NCI-H1092 treated with DMSO at 0.1 percent for 48 hours (cell line): ENCODE data around the gene MTFR2.

Source experiments
- DNase-seq: peaks from one replicate; lab custom pipeline; 2025; lab: John Stamatoyannopoulos, UW

MTFR2 gene

DNA sequence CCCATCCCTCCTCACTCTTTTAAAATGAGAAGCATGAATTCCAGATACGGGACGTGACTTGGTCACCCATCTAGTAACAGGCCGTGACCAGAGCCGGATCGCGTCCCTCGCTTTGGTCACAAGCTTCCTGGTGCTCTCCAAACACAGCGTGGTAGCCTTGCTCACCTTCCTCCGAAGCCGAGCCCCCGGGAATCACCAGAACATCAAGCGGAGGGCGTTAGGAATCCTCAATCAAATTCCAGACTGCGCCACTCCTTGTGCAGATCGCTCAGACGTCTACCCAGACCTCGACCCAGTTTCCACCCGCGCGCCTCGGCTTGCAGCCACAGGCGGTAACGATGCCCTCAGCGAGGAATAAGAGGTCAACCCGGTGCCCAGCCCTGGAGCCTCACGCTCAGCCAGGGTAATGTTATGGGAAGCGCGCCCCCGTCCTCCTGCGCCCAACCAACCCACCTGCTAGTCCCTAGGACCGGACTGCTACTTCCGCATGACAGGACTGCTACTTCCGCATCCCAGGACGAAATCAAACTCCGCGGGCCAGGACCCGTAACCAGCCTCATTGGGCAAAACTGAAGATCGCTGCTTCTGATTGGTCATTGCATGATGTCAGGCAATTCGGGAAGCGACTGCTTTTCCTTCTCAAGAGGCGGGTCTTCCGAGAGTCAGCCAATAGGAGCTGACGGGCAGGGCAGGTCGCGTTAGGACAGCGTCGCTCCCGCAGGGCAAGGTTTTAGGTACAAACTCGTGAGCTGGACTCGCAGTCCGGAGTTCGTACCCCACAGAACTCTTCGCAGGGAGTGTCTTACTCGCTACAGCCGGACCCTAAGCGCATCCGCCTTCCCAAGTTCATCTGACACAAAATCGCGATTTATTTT, at the start of gene MTFR2:
Gene MTFR2 (minus strand): TSS at position 501 of the 875 bp plus-strand sequence. CDS start 1,212 bp downstream, outside the sequence.
- DNase-seq: peak; percentile 96

DNA sequence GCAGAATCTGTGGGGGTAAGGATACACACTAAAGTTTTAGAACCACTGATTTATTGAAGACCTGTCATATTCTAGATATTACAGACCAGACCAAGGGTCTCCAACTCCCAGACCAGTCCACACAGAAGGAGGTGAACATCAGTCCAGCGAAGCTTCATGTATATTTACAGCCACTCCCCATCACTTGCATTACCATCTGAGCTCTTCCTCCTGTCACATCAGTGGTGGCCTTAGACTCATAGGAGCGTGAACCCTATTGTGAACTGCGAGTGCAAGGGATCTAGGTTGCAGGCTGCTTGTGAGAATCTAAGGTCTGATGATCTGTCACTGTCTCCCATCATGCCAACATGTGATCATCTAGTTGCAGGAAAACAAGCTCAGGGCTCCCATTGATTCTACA, 44.5 kb upstream of the MTFR2 start:
- no peak for DNase-seq

DNA sequence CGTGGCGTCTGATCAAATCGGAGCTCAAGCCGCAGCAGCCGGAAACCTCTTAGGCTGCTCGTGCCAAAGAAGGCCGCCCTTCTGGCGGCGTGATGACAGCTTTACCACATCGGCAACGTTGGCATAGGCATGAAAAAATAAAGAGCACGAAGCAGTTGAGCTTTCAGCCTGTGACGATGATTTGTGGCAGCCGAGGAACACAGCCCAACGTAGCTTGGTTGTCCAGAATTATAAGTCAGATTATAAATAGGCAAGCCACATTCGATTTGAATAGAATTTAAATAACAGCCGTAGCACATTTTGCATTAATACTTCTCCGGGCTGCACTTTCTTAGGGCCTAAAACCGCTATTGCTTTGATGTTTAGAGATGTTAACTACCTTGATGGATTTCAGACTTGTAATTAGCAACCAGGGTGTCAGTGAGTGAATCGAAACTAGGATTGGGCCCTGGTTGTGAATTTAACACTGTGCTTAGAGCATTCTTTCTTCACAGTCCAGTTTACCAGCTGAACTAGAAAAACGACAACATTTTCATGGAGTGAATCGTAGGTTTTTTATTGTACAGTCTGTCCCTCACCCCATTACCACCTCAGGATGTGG, 40.4 kb upstream of the MTFR2 start:
- peak; percentile 74 for DNase-seq

DNA sequence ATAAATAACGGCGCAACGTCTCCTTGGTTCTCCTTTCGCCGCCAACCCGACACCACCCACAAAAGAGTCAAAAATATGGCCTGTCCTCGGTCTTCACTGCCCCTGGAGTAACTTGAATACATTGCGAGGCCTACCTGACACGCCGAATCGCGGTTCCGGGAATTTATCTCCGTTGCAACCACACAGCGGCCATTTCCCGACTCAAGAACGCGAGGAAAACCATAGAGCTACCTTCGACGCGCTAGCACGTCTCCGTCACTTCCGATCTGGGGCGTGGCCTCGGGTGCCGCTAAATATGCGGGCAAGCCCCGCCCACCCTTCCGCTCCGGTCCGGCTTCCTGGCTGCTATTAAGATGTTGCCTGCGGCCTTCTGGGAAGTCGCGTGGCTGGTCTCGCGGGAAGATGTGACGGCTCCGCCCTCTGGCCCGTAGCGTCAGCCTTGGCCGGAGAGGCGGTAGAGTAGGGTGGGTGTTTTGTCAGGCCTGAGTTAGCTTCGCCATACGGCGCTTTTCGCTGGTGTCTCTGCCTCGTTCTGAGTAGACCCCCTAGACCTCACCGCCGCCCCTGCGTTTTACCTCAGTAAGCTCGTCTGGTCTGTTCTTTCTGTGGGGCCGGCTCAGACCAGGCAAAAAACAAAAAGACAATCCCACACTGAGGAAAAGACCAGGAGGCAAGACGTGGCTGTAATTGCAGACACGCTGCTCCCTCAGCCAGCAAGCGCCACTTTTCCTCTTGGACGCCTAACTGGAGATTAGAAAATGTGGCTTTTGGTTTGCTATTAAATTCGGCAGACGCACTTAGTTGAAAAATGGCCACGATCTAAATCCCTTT, 39.7 kb upstream of the MTFR2 start, which contains the start of gene BCLAF1:
Gene BCLAF1 (minus strand): TSS at position 268 of the 831 bp plus-strand sequence. CDS start 9,980 bp downstream, outside the sequence.
- DNase-seq: peak; percentile 98

DNA sequence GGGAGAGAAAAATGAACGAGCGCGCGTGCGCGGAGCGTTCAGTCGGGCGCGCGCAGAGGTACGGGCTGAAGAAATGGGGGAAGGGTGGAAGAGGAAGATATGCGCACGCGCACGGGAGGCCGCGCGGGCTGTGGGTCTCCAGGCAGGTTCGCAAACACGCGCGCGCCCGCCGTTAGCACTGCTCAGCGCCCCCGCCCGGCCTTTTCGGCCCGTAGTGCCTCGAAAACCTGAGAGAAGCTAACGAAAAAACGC, 39.1 kb upstream of the MTFR2 start:
- peak; percentile 81 for DNase-seq

DNA sequence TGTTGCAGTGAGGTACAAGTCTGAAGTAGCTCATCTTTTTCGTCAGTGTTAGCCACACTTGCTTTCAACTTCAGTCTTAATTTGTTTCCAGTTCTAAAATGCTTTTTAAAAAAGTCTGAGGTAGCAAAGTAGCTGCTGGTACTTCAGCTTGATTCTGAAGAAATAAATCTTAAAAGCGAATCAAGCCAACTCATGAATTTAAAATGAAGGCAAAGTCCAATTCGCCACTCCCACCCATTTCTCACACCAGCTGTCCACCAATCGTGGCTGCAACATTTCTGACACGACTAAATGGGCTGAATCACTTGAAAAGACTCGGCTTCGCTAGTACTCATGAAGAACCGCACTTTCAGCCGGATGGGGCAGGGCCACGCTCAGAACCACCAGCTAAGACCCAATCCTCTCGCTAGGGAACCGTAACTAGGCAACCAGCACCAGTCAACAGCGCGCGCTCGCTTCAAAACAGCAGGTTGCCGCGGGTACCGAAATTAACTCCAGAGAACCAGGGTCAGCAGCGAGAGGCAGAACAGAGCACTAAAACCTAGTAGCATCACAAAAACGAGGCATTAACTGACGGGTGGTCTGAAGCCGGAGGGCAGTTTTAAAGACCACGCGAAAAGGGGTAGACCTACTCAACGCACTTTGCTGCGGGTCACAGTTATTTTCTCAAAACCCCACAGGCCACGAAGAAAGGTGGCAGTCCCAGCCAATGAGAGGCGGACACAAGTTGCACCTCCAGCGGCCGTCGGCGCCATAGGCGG, 38.6 kb upstream of the MTFR2 start:
- DNase-seq: peak; percentile 58

DNA sequence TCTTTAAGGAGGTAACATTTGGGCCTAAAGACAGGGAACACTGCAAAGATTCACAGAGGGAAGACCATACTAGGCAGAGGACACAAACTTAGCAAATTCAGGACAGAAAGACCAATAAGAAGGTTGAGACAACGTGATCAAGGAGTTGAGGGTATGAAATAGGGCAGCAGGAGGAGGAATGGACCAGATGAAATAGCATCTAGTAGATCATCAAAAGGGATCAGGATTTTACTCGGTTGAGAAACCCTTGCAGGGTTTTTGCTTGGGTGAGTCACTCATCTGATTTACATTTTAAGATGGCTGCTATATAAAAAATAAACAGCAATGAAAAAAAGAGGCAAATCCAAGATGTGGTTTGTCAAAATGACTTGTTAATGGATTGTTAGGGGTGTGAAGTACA, 34.8 kb upstream of the MTFR2 start:
- no peak for DNase-seq

DNA sequence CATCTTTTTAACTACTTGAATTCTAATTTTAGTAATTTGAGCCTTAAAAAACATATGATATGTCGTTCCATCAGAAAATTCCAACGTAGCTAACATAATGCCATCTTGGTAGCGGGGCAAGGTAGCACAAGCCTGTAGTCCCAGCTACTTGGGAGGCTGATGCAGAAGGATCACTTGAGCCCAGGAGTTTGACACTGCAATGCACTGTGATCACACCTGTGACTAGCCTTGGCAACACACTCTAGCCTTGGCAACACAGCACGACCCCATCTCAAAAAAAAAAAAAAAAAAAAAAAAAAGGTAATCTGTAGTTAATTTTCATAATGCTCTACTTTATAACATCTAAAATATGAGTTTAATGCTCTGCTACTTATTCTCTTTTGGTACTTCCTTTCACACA, 32.8 kb upstream of the MTFR2 start:
- DNase-seq: no peak

DNA sequence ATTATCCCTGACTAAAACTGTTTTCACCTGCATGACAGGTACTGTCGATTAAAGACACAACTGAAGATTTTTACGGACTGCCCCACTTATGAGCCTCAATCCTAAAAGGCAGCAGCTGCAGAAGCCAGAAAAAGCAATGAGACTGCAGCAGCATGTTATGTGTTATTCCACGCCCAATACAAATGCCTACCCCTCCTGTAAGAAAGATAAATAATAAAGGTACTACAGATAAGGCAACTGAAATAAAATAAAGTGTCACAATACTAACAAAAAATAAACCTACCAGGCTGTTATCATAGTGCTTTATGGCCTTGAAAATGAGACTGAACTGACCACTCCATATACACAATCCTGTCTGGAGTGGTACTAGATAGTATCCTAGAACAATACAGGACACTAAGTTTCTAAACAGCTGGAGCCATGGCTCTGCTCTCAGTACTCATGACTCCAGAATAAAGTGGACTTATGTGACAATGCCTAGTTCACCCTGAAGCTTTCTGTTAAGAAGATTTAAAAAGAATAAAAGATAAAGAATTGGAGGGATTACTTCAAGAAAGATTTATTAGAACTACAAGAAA, 30.0 kb upstream of the MTFR2 start:
- no peak for DNase-seq

DNA sequence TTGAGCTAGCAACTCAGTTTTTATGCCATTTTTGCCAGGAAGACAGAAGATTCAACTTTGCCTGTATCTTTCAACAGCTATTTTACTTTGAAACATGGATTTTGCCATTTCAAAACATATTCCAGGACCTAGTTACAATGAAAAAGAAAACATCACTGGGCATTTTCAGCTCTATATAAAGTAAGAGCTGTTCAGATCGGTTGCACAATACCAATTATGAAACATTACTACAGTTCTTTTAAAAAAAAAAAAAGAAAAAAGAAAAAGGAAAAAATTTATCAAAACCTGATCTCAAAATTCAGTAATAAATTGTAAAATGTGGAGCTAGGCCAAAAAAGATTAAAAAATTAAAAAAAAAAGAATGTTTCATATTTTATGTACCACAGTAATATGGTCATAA, 24.0 kb upstream of the MTFR2 start:
- no peak for DNase-seq

DNA sequence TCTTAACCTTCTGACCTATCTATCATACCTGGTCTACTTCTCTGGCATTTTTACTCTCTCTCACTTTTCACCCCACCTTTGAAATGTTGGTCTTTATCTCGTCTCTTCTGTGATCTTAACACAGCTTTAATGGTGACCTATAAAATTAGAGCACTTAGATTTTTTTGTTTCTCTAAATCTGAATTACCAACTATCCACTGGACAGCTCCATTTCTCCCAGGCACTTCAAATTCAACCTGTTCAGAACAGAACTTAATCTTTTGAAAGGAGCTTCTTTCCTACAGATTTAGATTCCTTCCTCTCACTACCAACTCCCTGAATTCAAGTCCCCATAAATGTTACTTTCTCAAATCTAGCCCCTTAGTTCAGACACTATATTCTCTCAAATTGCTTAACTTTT, 15.0 kb upstream of the MTFR2 start:
- DNase-seq: no peak

DNA sequence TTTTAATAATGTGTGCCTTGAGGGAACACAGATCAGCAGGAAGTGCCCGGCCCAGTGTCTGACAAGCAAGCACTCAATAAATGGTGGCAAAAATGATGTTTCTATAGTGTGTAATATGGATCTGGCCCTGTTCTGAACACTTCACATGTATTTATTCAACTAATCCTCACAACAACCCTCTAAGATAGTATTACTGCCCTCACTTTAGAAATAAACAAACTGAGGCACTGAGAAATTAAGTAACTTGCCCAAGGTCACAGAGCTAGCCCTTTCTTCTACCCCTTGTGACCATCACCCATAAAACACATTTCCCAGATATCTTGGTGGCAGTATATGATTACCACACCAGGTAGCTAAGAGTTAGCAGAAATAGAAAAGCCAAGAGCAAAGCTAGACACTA, 12.8 kb upstream of the MTFR2 start:
- no peak for DNase-seq

DNA sequence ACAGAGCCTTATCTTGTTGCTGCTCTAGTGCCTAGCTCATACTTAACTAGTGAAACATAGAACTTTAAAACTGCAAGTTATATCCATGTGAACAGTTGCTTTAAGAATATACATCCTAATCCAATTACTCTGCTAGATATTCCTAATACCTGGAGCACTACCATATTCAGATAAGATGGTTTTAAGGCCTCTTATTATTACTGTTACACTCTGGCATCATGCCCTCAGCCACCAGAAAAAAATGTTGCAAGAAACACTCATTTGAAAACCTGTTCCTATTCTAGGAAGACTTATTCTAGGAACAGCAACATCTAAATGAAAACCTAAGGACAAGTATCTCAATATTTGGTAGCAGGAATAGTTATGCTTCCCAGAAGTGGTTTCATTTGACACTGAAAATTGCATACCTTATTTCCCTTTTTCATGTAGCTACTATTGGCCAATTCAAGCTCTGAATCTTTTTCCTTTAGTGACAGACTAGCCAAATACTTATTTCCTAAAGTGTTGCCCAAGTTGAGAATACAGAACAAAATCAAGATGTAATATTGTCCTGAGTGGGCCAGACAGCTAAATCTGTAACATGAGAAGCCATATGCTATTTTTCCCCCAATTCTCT, 4.8 kb upstream of the MTFR2 start:
- no peak for DNase-seq

DNA sequence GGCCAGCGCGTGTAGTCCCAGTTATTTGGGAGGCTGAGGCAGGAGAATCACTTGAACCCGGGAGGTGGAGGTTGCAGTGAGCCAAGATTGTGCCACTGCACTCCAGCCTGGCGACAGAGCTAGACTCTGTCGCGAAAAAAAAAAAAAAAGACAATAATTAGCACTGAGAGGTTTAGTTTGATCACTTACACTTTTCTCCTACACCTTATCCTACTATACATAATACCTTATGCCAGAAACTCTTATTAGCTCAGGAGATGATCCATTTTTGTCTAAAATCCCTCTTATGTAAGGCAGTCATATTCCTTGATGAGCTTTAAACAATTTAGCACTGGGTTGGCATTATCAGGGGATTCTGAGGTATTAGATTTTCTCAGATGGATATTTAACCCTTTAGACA, 3.6 kb upstream of the MTFR2 start:
- no peak for DNase-seq

DNA sequence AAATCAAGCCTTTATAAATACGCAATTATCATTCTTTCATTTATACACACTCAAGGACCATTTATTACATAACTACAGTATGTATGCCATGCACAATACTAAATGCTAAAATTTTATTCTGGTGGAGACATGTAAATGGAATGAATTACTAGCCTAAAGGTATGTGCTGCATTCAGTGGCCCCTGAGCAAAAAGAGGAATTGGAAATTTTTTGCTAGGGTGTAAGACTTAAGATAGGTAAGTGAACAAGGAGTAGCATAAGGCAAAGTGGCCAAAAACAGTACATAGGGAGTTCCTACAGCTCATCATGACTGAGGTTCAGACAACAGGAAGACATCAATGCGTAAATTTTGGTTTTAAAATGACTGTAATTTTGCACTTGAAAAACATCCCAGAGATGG, 2.3 kb upstream of the MTFR2 start:
- no peak for DNase-seq

DNA sequence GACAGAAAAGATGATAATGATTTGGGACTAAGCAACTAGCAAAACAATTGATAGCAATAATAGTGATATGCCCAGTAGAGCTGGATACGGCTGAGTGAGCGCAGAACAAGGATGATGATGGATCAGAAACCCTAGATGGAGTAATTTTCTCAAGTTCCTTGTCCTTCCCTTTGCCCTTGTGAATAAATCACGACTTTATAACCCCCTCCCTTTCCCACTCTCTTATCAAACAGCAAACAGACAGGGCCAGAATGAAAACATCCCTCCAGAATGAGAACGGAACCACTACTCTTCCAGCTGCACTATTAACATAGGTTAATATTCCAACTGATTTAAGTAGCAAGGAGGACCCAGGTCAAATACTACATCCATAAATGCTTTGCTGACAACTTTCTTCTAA, 1.3 kb upstream of the MTFR2 start:
- DNase-seq: no peak

DNA sequence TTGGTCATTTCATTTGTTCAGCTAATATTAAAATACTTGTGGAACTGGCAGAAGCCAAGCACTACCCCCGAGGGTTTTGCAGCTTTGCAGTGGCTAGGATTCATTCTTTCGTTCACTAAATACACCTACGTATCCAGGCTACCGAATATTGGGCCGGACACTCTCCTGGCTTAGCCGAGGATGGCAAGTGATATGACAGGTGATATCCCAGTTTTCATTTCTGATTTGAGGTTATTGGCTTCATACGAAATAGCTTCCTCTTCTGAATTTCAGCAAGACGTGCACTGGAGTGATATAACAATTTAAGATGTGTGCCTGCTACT, 536 bp upstream of the MTFR2 start:
- DNase-seq: peak; percentile 32

DNA sequence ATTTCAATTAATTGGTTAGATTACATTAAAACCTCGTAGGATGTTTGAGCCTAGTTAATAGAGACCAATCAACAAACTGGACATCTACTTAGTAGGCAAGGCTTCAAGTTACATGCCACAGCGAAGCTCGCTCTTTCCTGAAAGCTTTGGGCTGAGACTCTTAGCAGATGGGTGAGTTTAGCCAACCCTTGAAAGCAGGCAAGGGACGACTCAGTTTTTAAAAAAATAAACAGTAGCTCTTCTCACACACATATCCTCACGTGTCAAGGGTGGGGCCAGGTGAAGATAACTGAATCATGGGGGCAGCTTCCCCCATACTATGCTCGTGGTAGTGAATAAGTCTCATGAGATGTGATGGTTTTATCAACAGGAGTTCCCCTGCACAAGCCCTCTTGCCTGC, 775 bp downstream of the MTFR2 start:
- no peak for DNase-seq

DNA sequence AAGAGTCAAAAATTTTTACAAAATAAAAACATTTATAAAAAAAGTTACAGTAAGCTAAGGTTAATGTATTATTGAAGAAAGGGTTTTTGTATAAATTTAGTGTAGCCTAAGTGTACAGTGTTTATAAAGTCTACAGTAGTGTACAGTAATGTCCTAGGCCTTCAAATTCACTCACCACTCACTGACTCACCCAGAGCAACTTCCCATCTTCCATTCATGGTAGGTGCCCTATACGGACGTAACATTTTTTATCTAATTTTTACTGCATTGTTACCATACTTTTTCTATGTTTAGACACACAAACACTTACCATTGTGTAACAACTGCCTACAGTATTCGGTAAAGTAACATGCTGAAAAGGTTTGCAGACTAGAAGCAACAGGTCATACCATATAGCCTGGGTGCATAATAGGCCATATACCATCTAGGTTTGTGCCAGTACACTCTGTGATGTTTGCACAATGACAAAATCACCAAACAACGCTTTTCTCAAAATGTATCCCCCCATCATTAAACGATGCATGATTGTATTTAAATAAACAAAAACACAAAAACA, 6.0 kb downstream of the MTFR2 start:
- no peak for DNase-seq

DNA sequence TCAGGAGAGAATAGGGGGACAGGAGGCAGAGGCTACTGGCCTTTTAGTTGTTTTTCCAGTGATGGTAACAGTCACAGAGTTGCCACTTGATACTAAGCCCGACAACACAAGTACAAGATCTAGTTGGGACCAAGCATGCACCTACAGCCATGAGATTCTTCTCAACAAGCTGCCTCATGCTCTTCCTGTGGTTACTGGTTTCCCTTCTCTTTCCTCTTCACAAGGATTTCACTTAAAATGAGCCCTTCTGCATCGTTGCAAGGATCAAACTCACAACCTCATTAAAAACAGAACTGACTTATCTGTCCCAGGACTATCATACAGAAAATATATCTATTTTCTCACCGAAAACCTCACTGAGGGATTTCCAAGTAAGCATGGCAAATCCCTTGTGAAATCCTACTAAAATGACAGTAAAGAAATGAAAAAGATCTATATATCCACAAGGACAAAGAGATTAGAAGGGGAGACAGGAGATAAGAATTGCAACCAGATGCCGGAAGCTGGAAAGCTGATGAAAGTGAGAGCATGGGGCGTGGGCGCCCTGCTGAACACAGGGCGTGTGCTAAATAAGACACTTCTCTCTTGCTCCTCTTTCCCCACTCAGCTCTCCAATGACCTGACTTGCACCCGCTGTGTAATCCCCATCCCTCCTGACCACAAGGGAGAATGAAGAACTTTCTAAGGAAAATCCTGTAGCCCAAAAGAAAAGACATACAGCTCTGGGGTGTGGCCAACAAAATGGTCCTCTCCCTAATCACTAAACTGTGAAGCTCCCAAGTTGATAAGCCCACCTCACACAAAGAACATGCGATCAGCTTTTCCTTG, 13.4 kb downstream of the MTFR2 start:
- no peak for DNase-seq
